RCC 7860 (cell line): ENCODE results near the gene BDKRB2.

Experiments used
- DNase-seq: peaks from one replicate; pipeline ENCODE4 v3.0.0-alpha.2; 2015; ENCODE audit warnings: low spot score
- FAIRE-seq: peaks from 2 replicates; lab custom pipeline; 2012; peaks lifted over from hg19 to GRCh38; lab: Jason Lieb, UNC

Gene BDKRB2

DNA sequence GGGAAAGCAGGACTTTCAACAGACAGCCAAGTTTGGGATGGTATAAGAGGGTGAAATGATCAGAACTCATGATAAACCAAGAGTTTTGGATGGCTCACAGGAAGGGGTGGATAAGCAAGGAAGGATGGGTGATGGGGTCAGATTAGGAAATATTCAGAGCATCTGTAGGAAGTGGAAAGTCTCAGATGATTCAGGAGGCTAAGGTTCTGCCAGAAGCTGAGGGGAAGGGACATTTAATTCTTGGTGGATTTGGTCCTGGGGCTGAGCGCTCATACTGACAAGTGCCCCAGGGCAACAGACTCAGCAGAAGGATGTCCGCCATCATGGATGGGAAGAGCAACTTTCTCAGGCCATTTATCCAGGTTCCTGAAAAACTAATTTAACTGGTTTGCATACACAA, 28.4 kb upstream of the BDKRB2 start:
- FAIRE-seq = no peak
- no peak for DNase-seq

GRCh38 chr14:96176811-96177211, 27.8 kb upstream of the BDKRB2 start:
- FAIRE-seq = no peak
- DNase-seq = no peak

DNA sequence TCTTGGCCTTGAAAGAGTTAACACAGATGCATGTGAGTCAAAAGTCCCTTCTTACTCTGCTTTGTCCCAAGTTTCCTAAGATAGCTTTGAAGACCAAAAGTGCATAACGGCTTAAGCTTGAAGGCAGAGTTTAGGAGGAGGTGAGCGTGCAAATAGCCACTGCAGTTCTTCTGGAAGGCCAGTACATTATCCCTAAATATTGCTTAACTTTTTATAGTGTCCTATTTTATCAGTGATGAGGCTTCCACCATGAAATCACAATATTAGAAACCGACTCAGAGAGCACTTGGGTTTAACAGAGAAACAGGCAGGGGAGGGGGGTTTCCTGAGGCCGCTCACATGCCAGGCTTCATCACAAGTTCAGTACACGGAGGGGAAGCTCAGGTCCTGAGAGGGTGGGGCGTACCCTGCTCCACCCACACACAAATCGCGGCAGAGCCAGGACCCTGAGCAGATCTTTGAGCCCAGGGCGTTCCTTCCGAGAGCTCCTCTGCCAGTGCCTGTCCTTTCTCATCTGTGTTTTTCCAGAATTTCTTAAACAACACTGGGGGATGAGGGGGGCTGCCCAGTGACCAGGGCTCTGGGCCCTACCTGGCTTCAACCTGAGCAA, 26.8 kb upstream of the BDKRB2 start:
- DNase-seq (no peak), FAIRE-seq (no peak)

DNA sequence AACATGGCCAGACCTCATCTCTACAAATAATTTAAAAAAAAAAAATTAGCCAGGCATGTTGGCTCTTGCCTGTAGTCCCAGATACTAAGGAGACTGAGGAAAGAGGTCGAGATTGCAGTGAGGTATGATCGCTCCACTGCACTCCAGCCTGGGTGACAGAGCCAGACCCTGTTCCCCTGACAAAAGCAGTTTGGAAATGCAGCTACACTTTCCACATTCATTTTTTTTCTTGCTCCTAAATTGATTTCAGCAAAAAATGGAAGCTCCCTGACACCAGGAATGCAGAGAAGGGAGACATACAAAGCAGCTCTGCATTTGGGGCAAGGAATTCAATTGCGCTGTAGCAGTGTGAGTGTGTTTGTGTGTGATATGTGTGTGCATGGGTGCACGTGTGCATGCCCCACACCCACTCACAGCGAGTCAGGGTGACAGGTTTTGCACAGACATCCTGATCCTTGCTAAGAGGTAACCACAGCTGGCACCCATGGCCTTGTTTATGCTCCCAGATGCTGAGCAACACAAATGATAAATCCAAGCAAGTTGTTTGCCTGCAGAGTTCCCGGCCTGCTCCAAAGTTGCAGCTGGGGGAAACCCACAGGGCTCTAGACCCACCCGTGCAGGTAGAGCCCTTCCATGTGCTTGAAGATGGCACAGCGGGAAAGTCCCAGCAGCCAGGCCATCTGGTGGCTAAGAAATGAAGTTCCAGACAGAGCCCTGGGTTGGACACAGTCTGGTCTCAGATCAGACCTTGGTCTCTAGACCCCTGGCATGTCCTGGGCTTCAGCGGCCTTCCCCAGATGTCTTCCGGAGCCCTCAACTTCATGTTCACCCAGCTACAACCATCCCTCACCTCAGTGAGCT, 25.9 kb upstream of the BDKRB2 start:
- DNase-seq (no peak), FAIRE-seq (no peak)

GRCh38 chr14:96180043-96180874, 24.4 kb upstream of the BDKRB2 start:
- DNase-seq (no peak), FAIRE-seq (no peak)

GRCh38 chr14:96181186-96182056, 23.2 kb upstream of the BDKRB2 start:
- DNase-seq (no peak), FAIRE-seq (no peak)

GRCh38 chr14:96182546-96182945, 22.1 kb upstream of the BDKRB2 start:
- DNase-seq = no peak
- no peak for FAIRE-seq

DNA sequence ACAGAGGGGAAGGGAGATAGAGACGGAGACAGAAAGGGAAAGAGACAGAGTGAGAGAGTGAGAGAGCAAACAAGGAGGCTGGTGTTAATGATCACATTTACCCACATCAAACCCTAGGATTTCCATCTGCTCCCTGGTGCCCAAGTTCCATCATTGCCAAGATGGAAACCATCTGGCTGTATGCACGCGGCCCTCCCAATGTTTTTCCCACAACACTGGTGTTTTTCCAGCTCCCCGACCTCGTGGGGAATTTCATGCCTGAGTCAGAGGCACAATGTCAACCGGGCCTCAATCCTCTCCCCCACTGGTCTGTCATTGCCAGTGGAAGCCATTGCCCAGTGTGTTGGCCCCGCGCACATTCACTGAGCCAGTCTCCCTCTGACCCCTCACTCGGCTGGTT, 19.9 kb upstream of the BDKRB2 start:
- FAIRE-seq (no peak), DNase-seq (no peak)

DNA sequence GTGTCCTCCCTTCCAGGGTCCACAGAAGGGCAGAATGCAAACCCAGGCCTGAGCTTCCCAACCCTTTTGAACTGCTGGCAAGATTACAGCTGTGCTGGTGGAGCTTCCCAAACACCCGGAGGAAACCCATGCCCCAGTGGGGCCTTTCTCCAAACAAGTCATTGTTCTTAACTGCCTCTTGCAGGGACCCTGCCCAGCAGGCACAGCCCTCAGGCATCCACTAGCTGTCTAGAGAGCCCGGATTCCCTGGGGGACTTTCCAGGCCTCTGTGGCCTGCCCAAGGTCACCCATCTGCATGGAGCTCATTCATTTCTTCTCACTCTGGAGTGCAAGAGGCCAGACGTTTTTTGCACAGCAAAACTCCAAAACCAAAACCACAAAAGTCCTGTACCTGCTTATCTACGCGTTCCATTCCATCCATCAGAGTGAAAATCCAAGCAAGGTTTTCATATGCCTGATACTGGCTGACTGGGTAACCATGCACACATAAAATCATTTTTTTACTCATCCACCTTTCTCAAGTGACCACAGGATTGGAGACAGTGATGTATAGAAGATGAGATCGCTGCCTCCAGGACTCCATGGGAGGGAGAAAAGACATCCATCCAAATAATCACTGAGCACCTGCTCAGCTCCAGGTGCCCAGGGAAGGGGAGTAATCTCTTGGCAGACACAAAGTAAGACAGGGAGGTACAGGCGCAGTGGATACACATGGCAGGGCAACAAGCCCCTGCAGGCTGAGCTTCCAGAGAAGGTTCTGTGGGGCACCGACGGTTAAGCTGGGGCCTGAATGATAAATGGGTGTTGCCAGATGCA, 17.2 kb upstream of the BDKRB2 start:
- FAIRE-seq = no peak
- DNase-seq = no peak

DNA sequence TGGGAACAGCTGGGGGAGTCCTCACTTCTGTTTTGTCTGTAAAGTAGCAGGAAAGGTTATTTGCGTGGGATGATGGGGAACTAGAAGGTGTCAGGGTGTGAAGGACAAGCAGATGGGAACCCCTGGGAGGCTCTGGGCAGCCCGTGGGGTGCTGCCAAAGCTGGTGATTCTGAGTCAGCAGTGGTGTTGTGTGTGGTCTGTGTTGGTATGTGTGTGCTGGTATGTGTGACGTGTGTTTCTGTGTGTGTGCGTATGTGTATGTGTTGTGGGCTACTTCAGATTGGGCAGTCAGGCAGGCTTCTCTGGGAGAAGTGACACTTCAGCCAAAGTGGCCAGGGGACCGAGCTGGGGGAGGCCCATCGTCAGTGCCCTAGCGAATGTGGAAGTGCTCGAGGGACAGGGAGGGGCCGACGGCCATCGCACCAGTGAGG, 15.3 kb upstream of the BDKRB2 start:
- no peak for DNase-seq
- FAIRE-seq = no peak

GRCh38 chr14:96191353-96191752, 13.3 kb upstream of the BDKRB2 start:
- no peak for DNase-seq
- FAIRE-seq = no peak

- FAIRE-seq = no peak
- DNase-seq = no peak
These were observed 12.7 kb upstream of the BDKRB2 start for GRCh38 chr14:96191841-96192462.

- DNase-seq = no peak
These were observed 11.4 kb upstream of the BDKRB2 start for GRCh38 chr14:96192975-96193805.

GRCh38 chr14:96194262-96194656, 10.4 kb upstream of the BDKRB2 start:
- DNase-seq (no peak), FAIRE-seq (no peak)

More at GRCh38 chr14:96192975-96193805, 11.4 kb upstream of the BDKRB2 start:
- no peak for FAIRE-seq

- DNase-seq (no peak), FAIRE-seq (no peak)
These were observed 9.8 kb upstream of the BDKRB2 start for GRCh38 chr14:96194657-96195431.

DNA sequence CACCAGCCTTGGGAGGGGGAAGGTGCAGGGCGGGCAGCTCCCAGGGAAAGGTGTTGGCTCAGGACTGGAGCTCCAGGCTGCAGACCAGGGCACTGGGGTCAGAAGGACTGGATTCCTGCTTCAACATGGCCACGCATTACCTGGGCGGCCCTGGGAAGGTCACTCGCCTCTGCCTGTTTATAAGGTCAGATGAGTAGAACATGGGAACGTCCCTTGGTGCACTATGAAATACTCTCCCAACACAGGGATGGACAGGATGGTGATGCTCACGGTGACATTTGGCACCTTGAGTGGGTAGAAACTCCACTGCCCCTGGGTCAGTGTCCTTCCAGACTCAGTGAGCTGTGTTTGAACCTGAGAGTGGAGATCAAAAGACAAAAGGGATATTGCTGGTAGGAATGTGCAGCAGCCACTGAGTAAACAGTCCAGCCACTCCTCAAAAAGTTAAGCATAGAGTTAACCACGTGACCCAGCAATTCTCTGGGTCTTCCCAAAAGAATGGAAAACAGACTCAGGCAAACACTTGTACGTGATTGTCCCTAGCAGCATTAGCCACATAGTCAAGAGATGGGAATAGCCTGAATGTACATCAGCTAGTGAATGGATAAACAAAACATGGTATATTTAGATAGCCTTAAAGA, 9.1 kb upstream of the BDKRB2 start:
- DNase-seq (no peak), FAIRE-seq (no peak)

GRCh38 chr14:96197163-96197852, 7.3 kb upstream of the BDKRB2 start:
- FAIRE-seq = no peak
- no peak for DNase-seq
